ENCODE measurements around the gene RPL19.

RPL19 gene

GRCh38 chr17:39227364-39227919, 27.4 kb downstream of the RPL19 start:
- no peak for TF ChIP-seq LEF1 (IDR thresholded peaks at IDR 0.05; ENCODE audit: borderline replicate concordance)
- TF ChIP-seq TARDBP (IDR thresholded peaks at IDR 0.05), result no peak
- TF ChIP-seq FOXA1 (IDR thresholded peaks at IDR 0.05), result no peak
- TF ChIP-seq HDGF (IDR thresholded peaks at IDR 0.05; ENCODE audit: borderline replicate concordance), result no peak
- no peak for TF ChIP-seq ARNT (IDR thresholded peaks at IDR 0.05)
- TF ChIP-seq PKNOX1 (IDR thresholded peaks at IDR 0.05), result peak; percentile 34; the same call in 1 of the 2 replicates
- TF ChIP-seq SP1 (IDR thresholded peaks at IDR 0.05), result no peak
- no peak for TF ChIP-seq ZNF384 (IDR thresholded peaks at IDR 0.05)
- TF ChIP-seq NFRKB (IDR thresholded peaks at IDR 0.05), result no peak
- POLR2A ChIA-PET, result interaction anchor here (1.8 kb wide), 1 partner anchor 28 kb away, joined by 12 read pairs; the partner anchor contains the start of gene RPL19
- CTCF ChIA-PET, result interaction anchor here (1.1 to 1.6 kb wide), 2 partner anchors 8 to 17 kb away, joined by 3 to 8 read pairs; no protein-coding TSS in a partner anchor
- no peak for DNase-seq (ENCODE audit: extremely low spot score)

GRCh38 chr17:39229274-39229913, 29.3 kb downstream of the RPL19 start:
- ChIA-PET CTCF (interaction anchor here (0.6 kb wide), 2 partner anchors 10 to 42 kb away, joined by 3 to 4 read pairs; no protein-coding TSS in a partner anchor), POLR2A (no interaction called here)
- TF ChIP-seq BHLHE40 (IDR thresholded peaks at IDR 0.05; ENCODE audit: borderline replicate concordance), result no peak
- no peak for TF ChIP-seq HDGF (IDR thresholded peaks at IDR 0.05; ENCODE audit: borderline replicate concordance)
- TF ChIP-seq FOXA1 (IDR thresholded peaks at IDR 0.05), result no peak
- TF ChIP-seq ELF4 (IDR thresholded peaks at IDR 0.05), result no peak
- no peak for TF ChIP-seq CTBP1 (IDR thresholded peaks at IDR 0.05; ENCODE audit: borderline replicate concordance)
- TF ChIP-seq FOXM1 (IDR thresholded peaks at IDR 0.05; ENCODE audit: borderline replicate concordance), result no peak
- no peak for TF ChIP-seq FOXK2 (IDR thresholded peaks at IDR 0.05)
- no peak for TF ChIP-seq ARNT (IDR thresholded peaks at IDR 0.05)
- TF ChIP-seq PKNOX1 (IDR thresholded peaks at IDR 0.05), result no peak
- no peak for TF ChIP-seq LEF1 (IDR thresholded peaks at IDR 0.05; ENCODE audit: borderline replicate concordance)
- no peak for TF ChIP-seq ZNF384 (IDR thresholded peaks at IDR 0.05)
- no peak for TF ChIP-seq TARDBP (IDR thresholded peaks at IDR 0.05)
- no peak for TF ChIP-seq L3MBTL2 (conservative IDR thresholded peaks at IDR 0.05)
- TF ChIP-seq NFRKB (IDR thresholded peaks at IDR 0.05), result no peak
- TF ChIP-seq SP1 (IDR thresholded peaks at IDR 0.05), result no peak
- no peak for TF ChIP-seq SUZ12 (IDR thresholded peaks at IDR 0.05)
- DNase-seq (ENCODE audit: extremely low spot score), result no peak

- no peak for DNase-seq (ENCODE audit: extremely low spot score)
- no peak for TF ChIP-seq ARNT (IDR thresholded peaks at IDR 0.05)
- no peak for TF ChIP-seq FOXK2 (IDR thresholded peaks at IDR 0.05)
- TF ChIP-seq FOXA1 (IDR thresholded peaks at IDR 0.05), result no peak
- TF ChIP-seq HDGF (IDR thresholded peaks at IDR 0.05; ENCODE audit: borderline replicate concordance), result no peak
- TF ChIP-seq ELF4 (IDR thresholded peaks at IDR 0.05), result no peak
- TF ChIP-seq L3MBTL2 (conservative IDR thresholded peaks at IDR 0.05), result no peak
- TF ChIP-seq CTBP1 (IDR thresholded peaks at IDR 0.05; ENCODE audit: borderline replicate concordance), result no peak
- no peak for TF ChIP-seq ZNF384 (IDR thresholded peaks at IDR 0.05)
- TF ChIP-seq NFRKB (IDR thresholded peaks at IDR 0.05), result no peak
- TF ChIP-seq SUZ12 (IDR thresholded peaks at IDR 0.05), result no peak
- TF ChIP-seq LEF1 (IDR thresholded peaks at IDR 0.05; ENCODE audit: borderline replicate concordance), result no peak
- no peak for TF ChIP-seq TARDBP (IDR thresholded peaks at IDR 0.05)
- no peak for TF ChIP-seq PKNOX1 (IDR thresholded peaks at IDR 0.05)
- no peak for TF ChIP-seq FOXM1 (IDR thresholded peaks at IDR 0.05; ENCODE audit: borderline replicate concordance)
- no peak for TF ChIP-seq BHLHE40 (IDR thresholded peaks at IDR 0.05; ENCODE audit: borderline replicate concordance)
- no peak for TF ChIP-seq SP1 (IDR thresholded peaks at IDR 0.05)
- CTCF ChIA-PET, result interaction anchor here (1.6 to 2.7 kb wide), 2 partner anchors 9 to 23 kb away, joined by 6 to 40 read pairs; no protein-coding TSS in a partner anchor
- POLR2A ChIA-PET, result interaction anchor here (1.1 to 4.7 kb wide), 3 partner anchors 24 to 30 kb away, joined by 3 to 35 read pairs (median 4); partner anchors contain the start of gene RPL19
These were observed 30.3 kb downstream of the RPL19 start for GRCh38 chr17:39230361-39230760.

- ChIA-PET CTCF (interaction anchor here (0.7 to 2.7 kb wide), 8 partner anchors 9 to 316 kb away, joined by 3 to 40 read pairs (median 4); no protein-coding TSS in a partner anchor), POLR2A (interaction anchor here (1.1 to 4.7 kb wide), 3 partner anchors 25 to 31 kb away, joined by 3 to 35 read pairs (median 4); partner anchors contain the start of gene RPL19)
- TF ChIP-seq LEF1 (IDR thresholded peaks at IDR 0.05; ENCODE audit: borderline replicate concordance), result no peak
- TF ChIP-seq FOXA1 (IDR thresholded peaks at IDR 0.05), result no peak
- TF ChIP-seq SUZ12 (IDR thresholded peaks at IDR 0.05), result no peak
- no peak for TF ChIP-seq PKNOX1 (IDR thresholded peaks at IDR 0.05)
- TF ChIP-seq CTBP1 (IDR thresholded peaks at IDR 0.05; ENCODE audit: borderline replicate concordance), result no peak
- no peak for TF ChIP-seq HDGF (IDR thresholded peaks at IDR 0.05; ENCODE audit: borderline replicate concordance)
- TF ChIP-seq ELF4 (IDR thresholded peaks at IDR 0.05), result no peak
- TF ChIP-seq FOXK2 (IDR thresholded peaks at IDR 0.05), result no peak
- TF ChIP-seq ZNF384 (IDR thresholded peaks at IDR 0.05), result no peak
- no peak for TF ChIP-seq ARNT (IDR thresholded peaks at IDR 0.05)
- no peak for TF ChIP-seq FOXM1 (IDR thresholded peaks at IDR 0.05; ENCODE audit: borderline replicate concordance)
- no peak for TF ChIP-seq BHLHE40 (IDR thresholded peaks at IDR 0.05; ENCODE audit: borderline replicate concordance)
- no peak for TF ChIP-seq SP1 (IDR thresholded peaks at IDR 0.05)
- TF ChIP-seq L3MBTL2 (conservative IDR thresholded peaks at IDR 0.05), result no peak
- no peak for TF ChIP-seq TARDBP (IDR thresholded peaks at IDR 0.05)
- DNase-seq (ENCODE audit: extremely low spot score), result no peak
These were observed 31.0 kb downstream of the RPL19 start for GRCh38 chr17:39231091-39231561.
